ENCODE results near the gene GRIP1. TPM values are rescaled to one million over a fixed set of nuclear protein-coding genes. Genes with fewer than 3 reads are reported as not detected.
A peak's percentile ranks its signal among the peaks of the same experiment; 100 is the strongest.

Gene GRIP1
- total RNA-seq, 3 donors from 2014 or later (not counting 1 experiment from before 2014, with no cell fraction given) = 1.3 to 3.6 (median 1.7) TPM

DNA sequence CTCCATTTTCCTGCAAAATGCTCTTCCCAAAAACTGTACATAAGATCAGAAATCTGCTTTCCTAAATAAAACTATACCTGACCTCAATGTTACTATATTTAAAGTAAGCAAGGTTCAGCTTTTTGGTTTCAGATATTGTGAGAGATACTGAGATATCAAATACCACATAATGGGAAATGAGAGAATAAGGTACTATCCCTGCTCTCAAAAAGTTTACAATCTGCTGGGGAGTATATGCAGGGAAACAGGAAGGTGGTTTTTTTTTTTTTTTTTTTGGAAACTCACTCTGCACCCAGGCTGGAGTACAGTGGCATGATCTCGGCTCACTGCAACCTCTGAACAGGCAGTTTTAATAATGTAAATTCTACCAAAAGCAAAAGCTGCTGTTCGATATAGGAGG, 327.6 kb downstream of the GRIP1 start:
- Histone ChIP-seq H3K4me1 (ENCODE audit: control insufficient read depth, insufficient read depth, low read length) (no peaks in the 10 kb centered on the region), H3K27me3 (ENCODE audit: control insufficient read depth, insufficient read depth, low read length) (no peaks in the 10 kb centered on the region), H3K9me3 (ENCODE audit: control insufficient read depth, insufficient read depth, low read length) (no peaks in the 10 kb centered on the region), H3K27ac (ENCODE audit: low read length) (no peak overlapping the region), H3K4me3 (ENCODE audit: low read length) (no peak overlapping the region), H3K36me3 (ENCODE audit: control insufficient read depth, insufficient read depth, low read length) (peaks cover 7% of the 10 kb centered on the region)
- no peak for ATAC-seq
- Mint-ChIP-seq H3K4me3 (no peak overlapping the region), H3K4me1 (no peaks in the 10 kb centered on the region), H3K27me3 (ENCODE audit: low read depth in 2 of 2) (no peaks in the 10 kb centered on the region), H3K36me3 (no peaks in the 10 kb centered on the region), H3K9me3 (no peaks in the 10 kb centered on the region), H3K27ac (no peak overlapping the region)
- intact Hi-C loops (cut with micrococcal nuclease) = no loop called here
- WGBS (ENCODE audit: insufficient coverage) = 100% methylated on average over 2 of the region's 2 CpGs
- TF ChIP-seq, protein P1, sequence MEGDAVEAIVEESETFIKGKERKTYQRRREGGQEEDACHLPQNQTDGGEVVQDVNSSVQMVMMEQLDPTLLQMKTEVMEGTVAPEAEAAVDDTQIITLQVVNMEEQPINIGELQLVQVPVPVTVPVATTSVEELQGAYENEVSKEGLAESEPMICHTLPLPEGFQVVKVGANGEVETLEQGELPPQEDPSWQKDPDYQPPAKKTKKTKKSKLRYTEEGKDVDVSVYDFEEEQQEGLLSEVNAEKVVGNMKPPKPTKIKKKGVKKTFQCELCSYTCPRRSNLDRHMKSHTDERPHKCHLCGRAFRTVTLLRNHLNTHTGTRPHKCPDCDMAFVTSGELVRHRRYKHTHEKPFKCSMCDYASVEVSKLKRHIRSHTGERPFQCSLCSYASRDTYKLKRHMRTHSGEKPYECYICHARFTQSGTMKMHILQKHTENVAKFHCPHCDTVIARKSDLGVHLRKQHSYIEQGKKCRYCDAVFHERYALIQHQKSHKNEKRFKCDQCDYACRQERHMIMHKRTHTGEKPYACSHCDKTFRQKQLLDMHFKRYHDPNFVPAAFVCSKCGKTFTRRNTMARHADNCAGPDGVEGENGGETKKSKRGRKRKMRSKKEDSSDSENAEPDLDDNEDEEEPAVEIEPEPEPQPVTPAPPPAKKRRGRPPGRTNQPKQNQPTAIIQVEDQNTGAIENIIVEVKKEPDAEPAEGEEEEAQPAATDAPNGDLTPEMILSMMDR (IDR thresholded peaks at IDR 0.05) = no peak
- DNase-seq = no peak

DNA sequence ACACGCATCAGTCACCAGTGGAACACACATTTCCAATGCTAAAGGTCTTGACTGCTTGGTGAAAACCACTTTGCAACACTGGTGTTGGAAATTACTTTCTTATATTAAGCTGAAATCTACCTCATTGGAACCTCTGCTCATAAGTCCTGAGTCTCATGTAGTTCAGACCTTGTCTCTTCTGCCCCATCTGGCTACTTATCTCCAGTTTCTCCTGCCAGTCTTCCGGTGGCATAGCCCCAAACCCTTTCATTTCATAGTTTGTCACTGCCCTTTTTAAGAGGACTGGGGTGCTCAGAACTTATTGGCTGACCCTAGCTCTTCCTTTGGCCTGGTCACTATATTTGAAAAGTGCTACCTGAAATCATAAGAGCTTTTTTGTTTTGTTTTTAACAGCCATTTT, 332.9 kb downstream of the GRIP1 start:
- TF ChIP-seq, protein P1 (IDR thresholded peaks at IDR 0.05) = no peak
- intact Hi-C loops (cut with micrococcal nuclease) = no loop called here
- Mint-ChIP-seq H3K4me1 (peaks cover 13 to 14% of the 10 kb centered on the region in 2 donors), H3K4me3 (no peak overlapping the region), H3K36me3 (peaks cover 7% of the 10 kb centered on the region), H3K27ac (peak overlapping the region; percentile 36 to 41), H3K27me3 (ENCODE audit: low read depth in 2 of 2) (no peaks in the 10 kb centered on the region), H3K9me3 (no peaks in the 10 kb centered on the region)
- 100% methylated on average over 2 of the region's 2 CpGs for WGBS (ENCODE audit: insufficient coverage)
- H3K4me1 ChIP-seq (ENCODE audit: control insufficient read depth, insufficient read depth, low read length) = no peaks in the 10 kb centered on the region
- H3K9me3 ChIP-seq (ENCODE audit: control insufficient read depth, insufficient read depth, low read length) = peaks cover 6% of the 10 kb centered on the region
- no peak overlapping the region for H3K27ac ChIP-seq (ENCODE audit: low read length)
- H3K36me3 ChIP-seq (ENCODE audit: control insufficient read depth, insufficient read depth, low read length) = peaks cover 16% of the 10 kb centered on the region
- H3K27me3 ChIP-seq (ENCODE audit: control insufficient read depth, insufficient read depth, low read length) = no peaks in the 10 kb centered on the region
- ATAC-seq (no peak), DNase-seq (no peak)
- no peak overlapping the region for H3K4me3 ChIP-seq (ENCODE audit: low read length)

DNA sequence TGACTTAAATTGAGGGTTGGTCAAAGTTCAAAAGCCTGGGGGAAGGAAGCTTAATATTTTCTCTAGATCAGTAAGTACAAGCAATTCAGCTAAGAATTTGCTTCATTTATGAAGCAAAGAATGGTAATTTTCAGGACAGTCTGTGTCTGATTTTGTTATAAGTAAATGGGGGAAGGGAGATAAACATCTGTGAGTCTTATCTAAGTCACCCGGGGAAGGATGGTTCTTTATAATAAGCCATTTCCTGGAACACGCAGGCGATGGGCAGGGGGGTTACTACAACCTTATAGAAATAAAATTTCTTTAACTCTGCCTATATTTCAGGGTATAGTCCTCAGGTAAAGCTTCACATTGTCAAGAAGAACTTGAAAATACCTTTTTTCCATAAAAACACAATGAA, 333.7 kb downstream of the GRIP1 start:
- H3K4me1 Mint-ChIP-seq = peaks cover 13 to 14% of the 10 kb centered on the region in 2 donors
- H3K27ac Mint-ChIP-seq = no peak overlapping the region
- Histone ChIP-seq H3K27ac (ENCODE audit: low read length) (no peak overlapping the region), H3K27me3 (ENCODE audit: control insufficient read depth, insufficient read depth, low read length) (no peaks in the 10 kb centered on the region), H3K9me3 (ENCODE audit: control insufficient read depth, insufficient read depth, low read length) (peaks cover 6% of the 10 kb centered on the region), H3K4me3 (ENCODE audit: low read length) (no peak overlapping the region), H3K4me1 (ENCODE audit: control insufficient read depth, insufficient read depth, low read length) (no peaks in the 10 kb centered on the region), H3K36me3 (ENCODE audit: control insufficient read depth, insufficient read depth, low read length) (peaks cover 19% of the 10 kb centered on the region)
- intact Hi-C loops (cut with micrococcal nuclease) = no loop called here
- H3K36me3 Mint-ChIP-seq = peaks cover 8% of the 10 kb centered on the region
- no peaks in the 10 kb centered on the region for H3K9me3 Mint-ChIP-seq
- DNase-seq = no peak
- WGBS (ENCODE audit: insufficient coverage) = 46% methylated on average over 2 of the region's 3 CpGs
- H3K4me3 Mint-ChIP-seq = no peak overlapping the region
- ATAC-seq = no peak
- no peaks in the 10 kb centered on the region for H3K27me3 Mint-ChIP-seq (ENCODE audit: low read depth in 2 of 2)
- TF ChIP-seq, protein P1 (IDR thresholded peaks at IDR 0.05) = no peak

DNA sequence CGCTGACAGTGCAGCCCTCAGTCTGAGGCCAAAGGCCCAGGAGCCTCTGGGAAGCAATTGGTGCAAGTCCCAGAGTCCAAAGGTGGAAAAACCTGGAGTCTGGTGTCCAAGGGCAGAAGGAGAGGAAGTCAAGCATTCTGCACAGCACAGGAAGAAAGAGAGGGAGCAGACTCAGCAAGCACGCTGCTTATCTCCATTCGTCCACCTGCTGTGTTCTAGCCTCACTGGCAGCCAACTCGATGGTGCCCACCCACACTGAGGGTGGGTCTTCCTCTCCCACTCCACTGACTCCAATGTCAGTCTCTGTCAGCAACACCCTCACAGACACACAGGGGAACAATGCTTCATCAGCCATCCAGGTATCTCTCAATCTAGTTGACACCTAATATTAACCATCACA, 337.8 kb downstream of the GRIP1 start:
- intact Hi-C loops (cut with micrococcal nuclease) = no loop called here

More for the DNA sequence above, 337.8 kb downstream of the GRIP1 start:
- no peak overlapping the region for H3K27ac ChIP-seq (ENCODE audit: low read length)
- peaks cover 6% of the 10 kb centered on the region for H3K9me3 ChIP-seq (ENCODE audit: control insufficient read depth, insufficient read depth, low read length)
- Mint-ChIP-seq H3K27ac (no peak overlapping the region), H3K9me3 (no peaks in the 10 kb centered on the region), H3K4me1 (peaks cover 12 to 13% of the 10 kb centered on the region in 2 donors), H3K36me3 (peaks cover 14% of the 10 kb centered on the region), H3K27me3 (ENCODE audit: low read depth in 2 of 2) (no peaks in the 10 kb centered on the region), H3K4me3 (no peak overlapping the region)
- H3K4me3 ChIP-seq (ENCODE audit: low read length) = no peak overlapping the region
- DNase-seq = no peak
- H3K36me3 ChIP-seq (ENCODE audit: control insufficient read depth, insufficient read depth, low read length) = peaks cover 28% of the 10 kb centered on the region
- WGBS (ENCODE audit: insufficient coverage) = 91% methylated on average over 4 of the region's 4 CpGs
- TF ChIP-seq, protein P1 (IDR thresholded peaks at IDR 0.05) = no peak
- no peaks in the 10 kb centered on the region for H3K27me3 ChIP-seq (ENCODE audit: control insufficient read depth, insufficient read depth, low read length)
- H3K4me1 ChIP-seq (ENCODE audit: control insufficient read depth, insufficient read depth, low read length) = no peaks in the 10 kb centered on the region
- ATAC-seq = no peak

Data from natural killer cell (primary cell).